Endothelial cell of umbilical vein (primary cell): ENCODE data around the gene KANSL1. TPM values are rescaled to one million over a fixed set of nuclear protein-coding genes. Genes with fewer than 3 reads are reported as not detected.

Source experiments
- BruUV-seq: library from RNA; stranded (reverse); fragments of 400-500 nt; replicated peaks from 2 replicates; lab custom pipeline; 2021; lab: Mats Ljungman, UMichigan
- CTCF ChIA-PET: fragments of 300-600, 350-600 bp; sonication (Branson Sonifier 250); formaldehyde crosslinking; loops from one replicate; lab custom pipeline; 2021; ENCODE audit warnings: antibody characterized with exemption, inconsistent platforms; lab: Charles Lee
- POLR2A ChIA-PET: fragments of 300-600, 350-600 bp; sonication (Branson Sonifier 250); formaldehyde crosslinking; loops from one replicate; lab custom pipeline; 2021; ENCODE audit warnings: antibody characterized with exemption, inconsistent platforms; lab: Charles Lee
- DNase-seq: peaks from one replicate; pipeline ENCODE4 v3.0.0-alpha.2; 2011; ENCODE audit warnings: low read depth, low spot score
- FAIRE-seq: peaks from 2 replicates; lab custom pipeline; 2011; peaks lifted over from hg19 to GRCh38; lab: Jason Lieb, UNC
- H2AFZ ChIP-seq: 2 replicates; pipeline ENCODE4 v1.6.0; 2012; ENCODE audit warnings: low read depth, low read length, control low read depth, inconsistent platforms
- H3K27ac ChIP-seq: 2 replicates; pipeline ENCODE4 v1.5.1; 2011; ENCODE audit warnings: low read depth, mild to moderate bottlenecking, control low read depth, low read length, moderate library complexity; ENCODE audit not compliant: insufficient read depth
- H3K27me3 ChIP-seq, 2 experiments: 2 replicates each; pipeline versions ENCODE4 v1.6.0 to v1.6.1; 2011; ENCODE audit warnings: low read length in 2 of 2, mixed read lengths in 1 of 2; ENCODE audit not compliant: control insufficient read depth in 2 of 2, insufficient read depth in 2 of 2
- H3K36me3 ChIP-seq, 2 experiments: 2 replicates in 1 of 2; 3 replicates in 1 of 2; pipeline ENCODE4 v1.5.1; 2011; ENCODE audit warnings: low read length in 2 of 2, mild to moderate bottlenecking in 1 of 2, moderate library complexity in 1 of 2; ENCODE audit not compliant: control insufficient read depth in 2 of 2, insufficient read depth in 2 of 2; ENCODE audit errors: extremely low read depth in 1 of 2
- H3K4me1 ChIP-seq: 3 replicates; pipeline ENCODE4 v1.5.1; 2011; ENCODE audit warnings: mild to moderate bottlenecking, low read length; ENCODE audit not compliant: control insufficient read depth, insufficient read depth; ENCODE audit errors: extremely low read depth
- H3K4me2 ChIP-seq: 2 replicates; pipeline ENCODE4 v1.6.1; 2011; ENCODE audit warnings: low read length, control low read depth, mixed read lengths; ENCODE audit not compliant: insufficient read depth
- H3K4me3 ChIP-seq, 3 experiments: fragments of 200-600 bp in 1 of 3; sonication (generic), shearing (Covaris generic) in 1 of 3; replicated peaks in 1 of 3; 2 replicates each; pipeline ENCODE4 v1.5.1; 2011 to 2016; ENCODE audit warnings: control low read depth in 3 of 3, low read length in 3 of 3, mild to moderate bottlenecking in 2 of 3, inconsistent platforms in 1 of 3, low read depth in 1 of 3, moderate library complexity in 1 of 3; ENCODE audit not compliant: insufficient read depth in 1 of 3
- H3K79me2 ChIP-seq: 2 replicates; pipeline ENCODE4 v1.6.0; 2012; ENCODE audit warnings: low read length, inconsistent platforms; ENCODE audit not compliant: control insufficient read depth, insufficient read depth
- H3K9ac ChIP-seq: replicated peaks from 2 replicates; pipeline ENCODE3; 2011; ENCODE audit warnings: low read length, control low read depth; ENCODE audit not compliant: insufficient read depth; ENCODE audit errors: extremely low read depth
- H3K9me1 ChIP-seq: replicated peaks from 3 replicates; pipeline ENCODE4 v1.6.0; 2011; ENCODE audit warnings: mild to moderate bottlenecking, low read length; ENCODE audit not compliant: control insufficient read depth, insufficient read depth; ENCODE audit errors: extremely low read depth
- H3K9me3 ChIP-seq: replicated peaks from 2 replicates; pipeline ENCODE4 v1.5.1; 2012; ENCODE audit warnings: low read length, inconsistent platforms; ENCODE audit not compliant: control insufficient read depth, insufficient read depth
- H4K20me1 ChIP-seq: replicated peaks from 2 replicates; pipeline ENCODE3; 2011; ENCODE audit warnings: mild to moderate bottlenecking, low read length; ENCODE audit not compliant: control insufficient read depth, insufficient read depth; ENCODE audit errors: extremely low read depth
- CTCF ChIP-seq, 2 donors: IDR thresholded peaks; 1 replicate in 1 of 2; 2 replicates in 1 of 2; pipeline ENCODE4 v1.5.1; 2011; ENCODE audit warnings: low read length in 2 of 2, mild to moderate bottlenecking in 2 of 2, moderate library complexity in 2 of 2, control low read depth in 1 of 2, inconsistent platforms in 1 of 2, low read depth in 1 of 2; ENCODE audit not compliant: insufficient read depth in 1 of 2; ENCODE audit errors: extremely low read depth in 1 of 2
- EZH2 ChIP-seq: IDR thresholded peaks from 2 replicates; pipeline ENCODE4 v1.6.1; 2012; ENCODE audit warnings: borderline replicate concordance, low read depth, mild to moderate bottlenecking, moderate library complexity, low read length, inconsistent platforms; ENCODE audit not compliant: severe bottlenecking
- FOS ChIP-seq: IDR thresholded peaks from 2 replicates; pipeline ENCODE4 v1.6.1; 2011; ENCODE audit warnings: mild to moderate bottlenecking, low read length, moderate library complexity, borderline replicate concordance; ENCODE audit not compliant: insufficient read depth
- GATA2 ChIP-seq: IDR thresholded peaks from 2 replicates; pipeline ENCODE4 v1.7.0; 2011; ENCODE audit warnings: low read depth, mild to moderate bottlenecking, moderate library complexity, mixed read lengths, low read length; ENCODE audit not compliant: insufficient read length, insufficient read depth
- JUN ChIP-seq: IDR thresholded peaks from 2 replicates; pipeline ENCODE4 v1.6.1; 2011; ENCODE audit warnings: borderline replicate concordance, low read depth; ENCODE audit not compliant: insufficient read length, insufficient read depth
- MAX ChIP-seq: IDR thresholded peaks from 2 replicates; pipeline ENCODE4 v1.6.1; 2011; ENCODE audit not compliant: insufficient read depth, insufficient read length
- MYC ChIP-seq: IDR thresholded peaks from one replicate; pipeline ENCODE4 v1.6.1; 2011; ENCODE audit warnings: mild to moderate bottlenecking, low read depth, low read length
- POLR2A ChIP-seq: IDR thresholded peaks from 2 replicates; pipeline ENCODE4 v1.6.1; 2012; ENCODE audit warnings: low read depth, mild to moderate bottlenecking, control low read depth, low read length
- POLR2AphosphoS5 ChIP-seq: IDR thresholded peaks from 2 replicates; pipeline ENCODE4 v1.6.1; 2012; ENCODE audit warnings: low read depth, mild to moderate bottlenecking, control low read depth, low read length, moderate library complexity; ENCODE audit not compliant: insufficient read depth
- dilution Hi-C: fragments of 300-500 bp; cut with MboI; formaldehyde crosslinking; loops from one replicate; pipeline ENCODE4 v1.15.0; 2019; ENCODE audit warnings: low sequenced_read_pairs; ENCODE audit not compliant: extremely low pct_ligation_motif_present
- intact Hi-C: fragments of 100-400 bp; cut with micrococcal nuclease; formaldehyde crosslinking; loops from one replicate; pipeline ENCODE4 v1.10.0; 2022
- polyA plus RNA-seq, 4 experiments: library from polyadenylated mRNA; depleted of rRNA in 3 of 4; stranded (reverse) in 3 of 4; unstranded in 1 of 4; fragments of >200 nt; gene quantifications; 2 replicates each; pipeline versions ENCODE4 v1.2.1 to v1.2.3, GENCODE V29; 2011 to 2012; ENCODE audit warnings: missing spikeins in 1 of 4
- total RNA-seq: library from RNA; stranded (reverse); gene quantifications from 2 replicates; pipeline ENCODE4 v1.2.3, GENCODE V29; 2021

KANSL1 gene
- total and polyA plus RNA-seq, 2 donors (not counting 3 experiments of a cell fraction or from before 2014, with no cell fraction given): 29.1 to 74.0 TPM

GRCh38 chr17:46121165-46121764 is 72.0 kb downstream of the KANSL1 start:
- Histone ChIP-seq H3K9ac (no peak overlapping the region), H3K9me3 (no peaks in the 10 kb centered on the region), H3K79me2 (peaks cover 96% of the 10 kb centered on the region), H3K36me3 (peaks cover 0 to 2% of the 10 kb centered on the region in 2 experiments), H2AFZ (no peak overlapping the region), H3K27ac (no peak overlapping the region), H3K4me2 (no peak overlapping the region), H3K4me1 (peaks cover 5% of the 10 kb centered on the region), H4K20me1 (peaks cover 70% of the 10 kb centered on the region), H3K27me3 (no peaks in the 10 kb centered on the region), H3K4me3 (no peak overlapping the region), H3K9me1 (peaks cover 2% of the 10 kb centered on the region)
- ChIA-PET POLR2A (no interaction called here), CTCF (interaction anchor here (1.0 to 1.8 kb wide), 2 partner anchors 13 to 72 kb away, joined by 6 to 8 read pairs; partner anchors contain the start of gene KANSL1)
- DNase-seq (no peak), FAIRE-seq (no peak)
- BruUV-seq: no TSS peak
- TF ChIP-seq CTCF (IDR thresholded peaks at IDR 0.05; ENCODE audit: extremely low read depth in 1 of 2, insufficient read depth in 1 of 2, low read depth in 1 of 2, low read length in 2 of 2) (no peak), MAX (no peak), POLR2A (no peak), JUN (no peak), POLR2AphosphoS5 (no peak), MYC (no peak), FOS (no peak), GATA2 (no peak), EZH2 (no peak)
- intact Hi-C loops: no loop called here
- dilution Hi-C loops: no loop called here
